H1 (cell line): ENCODE data around the gene PAIP2. TPM values are rescaled to one million over a fixed set of nuclear protein-coding genes. Genes with fewer than 3 reads are reported as not detected.

Experiments
- CTCF ChIA-PET: fragments of 300-600 bp; sonication (Branson Sonifier 250); formaldehyde crosslinking; loops from one replicate; lab custom pipeline; 2021; ENCODE audit not compliant: partially characterized antibody; lab: Charles Lee
- POLR2A ChIA-PET: fragments of 300-600 bp; sonication (Branson Sonifier 250); formaldehyde crosslinking; loops from one replicate; lab custom pipeline; 2021; ENCODE audit warnings: inconsistent platforms; ENCODE audit not compliant: partially characterized antibody; lab: Charles Lee
- DNase-seq, 2 experiments: peaks; one replicate each; pipeline versions ENCODE4 v3.0.0 to v3.0.0-alpha.2; 2010 to 2022; ENCODE audit warnings: low spot score in 2 of 2, low read depth in 1 of 2, mixed read lengths in 1 of 2
- FAIRE-seq: peaks from 2 replicates; lab custom pipeline; 2011; peaks lifted over from hg19 to GRCh38; lab: Jason Lieb, UNC
- H2AFZ ChIP-seq: 2 replicates; pipeline ENCODE4 v1.8.1; 2012; ENCODE audit warnings: low read length, inconsistent platforms
- H2AK5ac ChIP-seq: 2 replicates; pipeline ENCODE4 v1.6.1; 2013; ENCODE audit warnings: low read depth, low read length
- H2BK120ac ChIP-seq: replicated peaks from 2 replicates; pipeline ENCODE3; 2013; ENCODE audit warnings: low read depth, low read length, inconsistent platforms
- H2BK12ac ChIP-seq: 2 replicates; pipeline ENCODE4 v1.6.1; 2013; ENCODE audit warnings: low read depth, low read length
- H2BK15ac ChIP-seq: 2 replicates; pipeline ENCODE4 v1.6.1; 2013; ENCODE audit warnings: low read length
- H2BK20ac ChIP-seq: 2 replicates; pipeline ENCODE4 v1.6.1; 2013; ENCODE audit warnings: low read length
- H2BK5ac ChIP-seq: 2 replicates; pipeline ENCODE4 v1.6.1; 2013; ENCODE audit warnings: low read depth, low read length
- H3K14ac ChIP-seq: 2 replicates; pipeline ENCODE4 v1.6.1; 2013; ENCODE audit warnings: inconsistent platforms; ENCODE audit not compliant: insufficient read length
- H3K18ac ChIP-seq: 2 replicates; pipeline ENCODE4 v1.6.1; 2013; ENCODE audit warnings: low read length; ENCODE audit errors: extremely low read depth
- H3K23ac ChIP-seq: 2 replicates; pipeline ENCODE4 v1.6.1; 2013; ENCODE audit warnings: inconsistent platforms; ENCODE audit not compliant: insufficient read length
- H3K23me2 ChIP-seq: 2 replicates; pipeline ENCODE4 v1.6.1; 2013; ENCODE audit warnings: low read depth, low read length
- H3K27ac ChIP-seq: 2 replicates; pipeline ENCODE4 v1.6.1; 2011; ENCODE audit warnings: low read depth, low read length, inconsistent platforms
- H3K27me3 ChIP-seq, 4 experiments: replicated peaks in 1 of 4; 1 replicate in 1 of 4; 2 replicates in 3 of 4; pipeline versions ENCODE4 v1.6.1 to v1.8.1; 2011 to 2013; ENCODE audit warnings: low read length in 3 of 4, mild to moderate bottlenecking in 3 of 4, inconsistent platforms in 2 of 4, mixed read lengths in 2 of 4, moderate library complexity in 1 of 4; ENCODE audit not compliant: control insufficient read depth in 3 of 4, insufficient read depth in 3 of 4; ENCODE audit errors: extremely low read depth in 1 of 4
- H3K36me3 ChIP-seq, 4 experiments: 2 replicates each; pipeline versions ENCODE4 v1.6.1 to v1.8.1; 2011 to 2013; ENCODE audit warnings: mild to moderate bottlenecking in 4 of 4, low read length in 3 of 4, moderate library complexity in 2 of 4, control low read depth in 1 of 4, inconsistent platforms in 1 of 4; ENCODE audit not compliant: insufficient read depth in 4 of 4, control insufficient read depth in 2 of 4
- H3K4ac ChIP-seq: replicated peaks from 2 replicates; pipeline ENCODE3; 2013; ENCODE audit warnings: low read length, low read depth, mixed read lengths, inconsistent platforms; ENCODE audit not compliant: insufficient read length
- H3K4me1 ChIP-seq, 4 experiments: replicated peaks in 1 of 4; 1 replicate in 1 of 4; 2 replicates in 3 of 4; pipeline versions ENCODE4 v1.6.1 to v1.8.1; 2011 to 2013; ENCODE audit warnings: low read length in 3 of 4, inconsistent platforms in 2 of 4, mixed read lengths in 1 of 4; ENCODE audit not compliant: insufficient read depth in 4 of 4, control insufficient read depth in 3 of 4
- H3K4me2 ChIP-seq, 2 experiments: 2 replicates each; pipeline versions ENCODE4 v1.6.1 to v1.8.1; 2011 to 2013; ENCODE audit warnings: low read depth in 2 of 2, low read length in 2 of 2, control low read depth in 1 of 2, inconsistent platforms in 1 of 2, mild to moderate bottlenecking in 1 of 2; ENCODE audit not compliant: insufficient read depth in 1 of 2
- H3K4me3 ChIP-seq, 4 experiments: fragments of 200-600, 300-600 bp in 1 of 4; sonication (generic), shearing (Covaris generic), sonication (Bioruptor Twin) in 1 of 4; 2 replicates each; pipeline versions ENCODE4 v1.5.1 to v1.8.1; 2011 to 2016; ENCODE audit warnings: low read length in 4 of 4, low read depth in 3 of 4, control low read depth in 2 of 4, inconsistent platforms in 2 of 4, mild to moderate bottlenecking in 2 of 4, mixed read lengths in 1 of 4, moderate library complexity in 1 of 4; ENCODE audit not compliant: insufficient read depth in 2 of 4; ENCODE audit errors: extremely low read depth in 1 of 4
- H3K56ac ChIP-seq: replicated peaks from 2 replicates; pipeline ENCODE3; 2013; ENCODE audit warnings: low read depth, mild to moderate bottlenecking, mixed read lengths, low read length, inconsistent platforms; ENCODE audit not compliant: insufficient read length
- H3K79me1 ChIP-seq: 2 replicates; pipeline ENCODE4 v1.6.1; 2013; ENCODE audit warnings: low read depth, low read length, control low read depth
- H3K79me2 ChIP-seq, 2 experiments: 2 replicates each; pipeline versions ENCODE4 v1.6.1 to v1.8.1; 2012 to 2013; ENCODE audit warnings: low read length in 2 of 2, mild to moderate bottlenecking in 2 of 2, inconsistent platforms in 1 of 2; ENCODE audit not compliant: insufficient read depth in 2 of 2, control insufficient read depth in 1 of 2
- H3K9ac ChIP-seq, 4 experiments: replicated peaks in 1 of 4; 1 replicate in 1 of 4; 2 replicates in 3 of 4; pipeline versions ENCODE4 v1.6.1 to v1.8.1; 2011 to 2013; ENCODE audit warnings: low read depth in 3 of 4, low read length in 3 of 4, control low read depth in 2 of 4, mild to moderate bottlenecking in 2 of 4, moderate library complexity in 2 of 4, inconsistent platforms in 1 of 4; ENCODE audit errors: extremely low read depth in 1 of 4
- H3K9me3 ChIP-seq, 2 experiments: 2 replicates each; pipeline versions ENCODE4 v1.6.1 to v1.8.1; 2012 to 2013; ENCODE audit warnings: mild to moderate bottlenecking in 2 of 2, moderate library complexity in 2 of 2, control low read depth in 1 of 2, inconsistent platforms in 1 of 2, low read depth in 1 of 2, low read length in 1 of 2, mixed read lengths in 1 of 2; ENCODE audit not compliant: insufficient read depth in 2 of 2
- H4K20me1 ChIP-seq, 2 experiments: replicated peaks in 1 of 2; 2 replicates each; pipeline versions ENCODE3 to v1.8.1; 2011 to 2013; ENCODE audit warnings: inconsistent platforms in 2 of 2, low read length in 2 of 2, mild to moderate bottlenecking in 1 of 2; ENCODE audit not compliant: insufficient read depth in 2 of 2, control insufficient read depth in 1 of 2
- H4K5ac ChIP-seq: 2 replicates; pipeline ENCODE4 v1.6.1; 2013; ENCODE audit warnings: low read length, low read depth, mixed read lengths, inconsistent platforms; ENCODE audit not compliant: insufficient read length
- H4K8ac ChIP-seq: 2 replicates; pipeline ENCODE4 v1.8.0; 2013; ENCODE audit warnings: mild to moderate bottlenecking, moderate library complexity, low read length, inconsistent platforms; ENCODE audit not compliant: insufficient read depth; ENCODE audit errors: extremely low read depth
- H4K91ac ChIP-seq: replicated peaks from 2 replicates; pipeline ENCODE3; 2013; ENCODE audit warnings: low read length, mixed read lengths, inconsistent platforms; ENCODE audit not compliant: insufficient read length
- CBX8 ChIP-seq: fragments of 300-800, 300-1000 bp; sonication (generic); IDR thresholded peaks from 2 replicates; pipeline ENCODE4 v1.7.1; 2016; ENCODE audit warnings: low read depth, low read length, borderline replicate concordance
- CEBPB ChIP-seq: IDR thresholded peaks from 2 replicates; pipeline ENCODE4 v1.6.1; 2012; ENCODE audit warnings: low read depth, low read length
- CTCF ChIP-seq, 3 experiments: IDR thresholded peaks; 1 replicate in 2 of 3; 2 replicates in 1 of 3; pipeline versions ENCODE4 v1.5.1 to v1.6.1; 2011; ENCODE audit warnings: low read length in 3 of 3, mild to moderate bottlenecking in 3 of 3, inconsistent platforms in 2 of 3, low read depth in 1 of 3, moderate library complexity in 1 of 3; ENCODE audit not compliant: insufficient read depth in 1 of 3; ENCODE audit errors: control extremely low read depth in 1 of 3
- KDM5A ChIP-seq: fragments of 200-600 bp; IDR thresholded peaks from 2 replicates; pipeline ENCODE4 v1.7.1; 2012; ENCODE audit warnings: mild to moderate bottlenecking, low read length, inconsistent platforms, mixed read lengths
- SIX5 ChIP-seq: IDR thresholded peaks from 2 replicates; pipeline ENCODE4 v1.6.1; 2011; ENCODE audit warnings: mild to moderate bottlenecking, low read depth, low read length
- TBP ChIP-seq: IDR thresholded peaks from 2 replicates; pipeline ENCODE4 v1.6.1; 2011; ENCODE audit warnings: low read depth, low read length, improper control_type of control experiment
- TCF12 ChIP-seq: IDR thresholded peaks from 2 replicates; pipeline ENCODE4 v1.6.1; 2011; ENCODE audit warnings: low read depth, mild to moderate bottlenecking, low read length
- YY1 ChIP-seq: IDR thresholded peaks from 2 replicates; pipeline ENCODE4 v1.6.1; 2011; ENCODE audit warnings: low read depth, mild to moderate bottlenecking, low read length
- WGBS, 2 experiments: shearing (Covaris generic) in 1 of 2; methylation state at CpG; one replicate each; pipeline versions ENCODE4 v1.1.6 to v1.1.7; 2013 to 2015; ENCODE audit warnings: low lambda C conversion rate in 2 of 2, mixed read lengths in 2 of 2, inconsistent platforms in 1 of 2, low coverage in 1 of 2, missing lambda C conversion rate in 1 of 2; ENCODE audit not compliant: insufficient replicate concordance in 2 of 2, insufficient coverage in 1 of 2, insufficient read length in 1 of 2; ENCODE audit errors: extremely low coverage in 1 of 2, missing lambda C conversion rate in 1 of 2; 5-methylcytosine and 5-hydroxymethylcytosine counted together
- polyA plus RNA-seq, 7 experiments: library from polyadenylated mRNA; depleted of rRNA in 3 of 7; stranded (reverse) in 5 of 7; unstranded in 2 of 7; fragments of >200 nt in 5 of 7; fragments of 200-250 nt in 2 of 7; gene quantifications; 1 replicate in 5 of 7; 2 replicates in 1 of 7; 4 replicates in 1 of 7; pipeline versions ENCODE4 v1.2.1 to v1.2.3, GENCODE V29; 2011 to 2013; ENCODE audit warnings: missing spikeins in 2 of 7, mixed read lengths in 2 of 7
- total RNA-seq: library from RNA; stranded (reverse); fragmentation: NEBNext Ultra II Directional; extraction: Animal tissue kit (Norgen Biotek cat#: 25700); gene quantifications from 2 replicates; pipeline ENCODE4 v1.2.1, GENCODE V29; 2021

Gene PAIP2
- total and polyA plus RNA-seq, 2 of the 8 experiments (the other 6 are each of a cell fraction or from before 2014, with no cell fraction given): 87.6 to 162 TPM

GRCh38 chr5:139417214-139417613 lies 75.6 kb downstream of the PAIP2 start:
- Histone ChIP-seq H3K79me1 (no peaks in the 10 kb centered on the region), H3K4me3 (no peak overlapping the region), H3K79me2 (no peaks in the 10 kb centered on the region), H3K14ac (no peak overlapping the region), H3K4me2 (no peak overlapping the region), H2AK5ac (no peak overlapping the region), H4K20me1 (no peaks in the 10 kb centered on the region), H2AFZ (no peak overlapping the region), H4K5ac (no peak overlapping the region), H2BK120ac (no peak overlapping the region), H3K36me3 (peaks cover 2 to 21% (median 6%) of the 10 kb centered on the region in 4 experiments; a peak in 5 of 8 replicates), H3K27me3 (no peaks in the 10 kb centered on the region), H2BK15ac (no peak overlapping the region), H3K56ac (no peak overlapping the region), H3K23me2 (no peaks in the 10 kb centered on the region), H3K23ac (no peak overlapping the region), H2BK20ac (no peak overlapping the region), H2BK5ac (no peak overlapping the region), H3K27ac (no peak overlapping the region), H3K4ac (no peak overlapping the region), H3K18ac (no peak overlapping the region), H2BK12ac (no peak overlapping the region), H4K8ac (no peak overlapping the region), H3K4me1 (peaks cover 4 to 9% (median 6%) of the 10 kb centered on the region in 4 experiments; a peak in 4 of 7 replicates), H4K91ac (no peak overlapping the region), H3K9ac (no peak overlapping the region), H3K9me3 (no peaks in the 10 kb centered on the region)
- ChIA-PET CTCF (interaction anchor here (0.7 to 9.9 kb wide), 4 partner anchors 8 to 551 kb away, joined by 4 to 319 read pairs (median 36); no protein-coding TSS in a partner anchor), POLR2A (interaction anchor here (0.7 to 0.9 kb wide), 2 partner anchors 22 to 65 kb away, joined by 3 read pairs; partner anchors contain the start of genes DNAJC18 and STING1)
- DNase-seq (no peak), FAIRE-seq (no peak)
- 96% methylated on average over 3 of the region's 4 CpGs; no CpG with 5 or more reads in 1 of the 2 experiments for WGBS, 2 experiments
- no peak for TF ChIP-seq YY1
- no peak for TF ChIP-seq CEBPB
- no peak for TF ChIP-seq CBX8
- no peak for TF ChIP-seq KDM5A
- TF ChIP-seq SIX5: no peak
- TF ChIP-seq CTCF (IDR thresholded peaks at IDR 0.05; ENCODE audit: control extremely low read depth in 1 of 3, insufficient read depth in 1 of 3, low read depth in 1 of 3, low read length in 3 of 3): no peak
- no peak for TF ChIP-seq TCF12
- no peak for TF ChIP-seq TBP
